ENCODE data around the gene TTI1. TPM values are rescaled to one million over a fixed set of nuclear protein-coding genes. Genes with fewer than 3 reads are reported as not detected.

Gene TTI1
- total RNA-seq, 1 donor = 14.3 TPM

- Histone ChIP-seq H3K27me3 (ENCODE audit: insufficient read depth, low read length) (no peaks in the 10 kb centered on the region), H3K9me3 (ENCODE audit: low read depth, low read length) (no peaks in the 10 kb centered on the region), H3K4me3 (ENCODE audit: low read length) (no peak overlapping the region), H3K4me1 (ENCODE audit: insufficient read depth, low read length) (peaks cover 25% of the 10 kb centered on the region)
Measured at GRCh38 chr20:37991157-37991866, 41.9 kb downstream of the TTI1 start.

- Histone ChIP-seq H3K27me3 (ENCODE audit: insufficient read depth, low read length) (no peaks in the 10 kb centered on the region), H3K4me1 (ENCODE audit: insufficient read depth, low read length) (peaks cover 25% of the 10 kb centered on the region), H3K9me3 (ENCODE audit: low read depth, low read length) (no peaks in the 10 kb centered on the region), H3K4me3 (ENCODE audit: low read length) (no peak overlapping the region)
Measured at GRCh38 chr20:37990571-37991151, 42.6 kb downstream of the TTI1 start.

- no peak overlapping the region for H3K4me3 ChIP-seq (ENCODE audit: low read length)
- H3K4me1 ChIP-seq (ENCODE audit: insufficient read depth, low read length) = peaks cover 25% of the 10 kb centered on the region
- no peaks in the 10 kb centered on the region for H3K9me3 ChIP-seq (ENCODE audit: low read depth, low read length)
- H3K27me3 ChIP-seq (ENCODE audit: insufficient read depth, low read length) = no peaks in the 10 kb centered on the region
Measured at GRCh38 chr20:37989601-37990295, 43.5 kb downstream of the TTI1 start.

GRCh38 chr20:37988306-37988954, 44.8 kb downstream of the TTI1 start:
- H3K4me1 ChIP-seq (ENCODE audit: insufficient read depth, low read length) = peaks cover 25% of the 10 kb centered on the region
- H3K27me3 ChIP-seq (ENCODE audit: insufficient read depth, low read length) = no peaks in the 10 kb centered on the region
- no peak overlapping the region for H3K4me3 ChIP-seq (ENCODE audit: low read length)
- no peaks in the 10 kb centered on the region for H3K9me3 ChIP-seq (ENCODE audit: low read depth, low read length)

GRCh38 chr20:37987602-37988290, 45.5 kb downstream of the TTI1 start:
- no peaks in the 10 kb centered on the region for H3K27me3 ChIP-seq (ENCODE audit: insufficient read depth, low read length)
- no peaks in the 10 kb centered on the region for H3K9me3 ChIP-seq (ENCODE audit: low read depth, low read length)
- H3K4me3 ChIP-seq (ENCODE audit: low read length) = no peak overlapping the region
- H3K4me1 ChIP-seq (ENCODE audit: insufficient read depth, low read length) = peaks cover 25% of the 10 kb centered on the region

- Histone ChIP-seq H3K4me1 (ENCODE audit: insufficient read depth, low read length) (peaks cover 25% of the 10 kb centered on the region), H3K27me3 (ENCODE audit: insufficient read depth, low read length) (no peaks in the 10 kb centered on the region), H3K9me3 (ENCODE audit: low read depth, low read length) (no peaks in the 10 kb centered on the region), H3K4me3 (ENCODE audit: low read length) (no peak overlapping the region)
Measured at GRCh38 chr20:37986873-37987601, 46.2 kb downstream of the TTI1 start.

GRCh38 chr20:37986044-37986858, 47.0 kb downstream of the TTI1 start:
- no peak overlapping the region for H3K4me3 ChIP-seq (ENCODE audit: low read length)
- no peaks in the 10 kb centered on the region for H3K9me3 ChIP-seq (ENCODE audit: low read depth, low read length)
- H3K4me1 ChIP-seq (ENCODE audit: insufficient read depth, low read length) = peaks cover 21% of the 10 kb centered on the region
- no peaks in the 10 kb centered on the region for H3K27me3 ChIP-seq (ENCODE audit: insufficient read depth, low read length)

GRCh38 chr20:37984018-37984785, 49.1 kb downstream of the TTI1 start:
- H3K9me3 ChIP-seq (ENCODE audit: low read depth, low read length) = no peaks in the 10 kb centered on the region
- H3K27me3 ChIP-seq (ENCODE audit: insufficient read depth, low read length) = no peaks in the 10 kb centered on the region
- H3K4me1 ChIP-seq (ENCODE audit: insufficient read depth, low read length) = peaks cover under 1% of the 10 kb centered on the region
- H3K4me3 ChIP-seq (ENCODE audit: low read length) = no peak overlapping the region

- no peak overlapping the region for H3K4me3 ChIP-seq (ENCODE audit: low read length)
- no peaks in the 10 kb centered on the region for H3K9me3 ChIP-seq (ENCODE audit: low read depth, low read length)
- H3K4me1 ChIP-seq (ENCODE audit: insufficient read depth, low read length) = no peaks in the 10 kb centered on the region
- H3K27me3 ChIP-seq (ENCODE audit: insufficient read depth, low read length) = no peaks in the 10 kb centered on the region
Measured at GRCh38 chr20:37983286-37983685, 50.0 kb downstream of the TTI1 start.

GRCh38 chr20:37981568-37981967, 51.7 kb downstream of the TTI1 start:
- no peaks in the 10 kb centered on the region for H3K27me3 ChIP-seq (ENCODE audit: insufficient read depth, low read length)
- H3K4me1 ChIP-seq (ENCODE audit: insufficient read depth, low read length) = no peaks in the 10 kb centered on the region
- H3K4me3 ChIP-seq (ENCODE audit: low read length) = no peak overlapping the region
- H3K9me3 ChIP-seq (ENCODE audit: low read depth, low read length) = no peaks in the 10 kb centered on the region

GRCh38 chr20:37980876-37981275, 52.4 kb downstream of the TTI1 start:
- no peaks in the 10 kb centered on the region for H3K27me3 ChIP-seq (ENCODE audit: insufficient read depth, low read length)
- H3K4me3 ChIP-seq (ENCODE audit: low read length) = no peak overlapping the region
- H3K4me1 ChIP-seq (ENCODE audit: insufficient read depth, low read length) = no peaks in the 10 kb centered on the region
- no peaks in the 10 kb centered on the region for H3K9me3 ChIP-seq (ENCODE audit: low read depth, low read length)

GRCh38 chr20:37980383-37980782, 52.9 kb downstream of the TTI1 start:
- no peaks in the 10 kb centered on the region for H3K9me3 ChIP-seq (ENCODE audit: low read depth, low read length)
- H3K4me1 ChIP-seq (ENCODE audit: insufficient read depth, low read length) = no peaks in the 10 kb centered on the region
- H3K4me3 ChIP-seq (ENCODE audit: low read length) = no peak overlapping the region
- no peaks in the 10 kb centered on the region for H3K27me3 ChIP-seq (ENCODE audit: insufficient read depth, low read length)

Data from mononuclear cell (primary cell).